ENCODE data around the gene CDSN. TPM values are rescaled to one million over a fixed set of nuclear protein-coding genes. Genes with fewer than 3 reads are reported as not detected.

CDSN gene
- total RNA-seq, 1 experiment from 2014 or later: 1.9 TPM

DNA sequence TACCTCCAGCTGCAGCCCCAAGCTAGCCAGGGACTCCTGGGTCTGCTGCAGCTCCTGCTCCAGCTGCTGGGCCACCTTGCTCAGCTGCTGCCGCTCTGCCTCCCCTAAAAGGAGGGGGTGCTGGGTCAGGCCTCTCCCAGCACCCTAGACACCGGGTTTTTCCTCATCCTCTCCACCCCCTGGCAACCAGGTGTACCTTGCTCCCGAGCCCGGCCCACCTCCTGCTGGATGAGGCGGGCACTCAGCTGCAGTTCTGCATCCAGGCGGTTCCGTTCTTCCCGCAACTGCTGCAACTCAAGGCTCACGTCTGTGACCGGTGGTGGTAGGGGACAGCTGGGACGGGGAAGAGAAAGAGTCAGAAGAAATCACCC is 24.7 kb upstream of the CDSN start:
- no peaks in the 10 kb centered on the region for H3K9me3 ChIP-seq (ENCODE audit: insufficient read depth, low read depth)
- ChIA-PET CTCF (no interaction called here), POLR2A (ENCODE audit: unreplicated experiment) (no interaction called here)
- no peaks in the 10 kb centered on the region for H3K9me2 ChIP-seq (ENCODE audit: insufficient read depth)
- DNase-seq: no peak
- no peak overlapping the region for H3K27ac ChIP-seq
- H3F3A ChIP-seq (ENCODE audit: insufficient read depth, low read depth): no peaks in the 10 kb centered on the region; the same call in 1 of the 2 replicates
- H3K4me1 ChIP-seq (replicated peaks; ENCODE audit: insufficient read depth): no peaks in the 10 kb centered on the region
- no peaks in the 10 kb centered on the region for H3K36me3 ChIP-seq (ENCODE audit: low read depth)
- no peak overlapping the region for H3K4me2 ChIP-seq
- H3K4me3 ChIP-seq: no peak overlapping the region
- no peaks in the 10 kb centered on the region for H4K20me1 ChIP-seq (ENCODE audit: insufficient read depth)
- no TSS peak for BruUV-seq (replicated peaks)
- no peak overlapping the region for H2AFZ ChIP-seq
- H3K27me3 ChIP-seq (ENCODE audit: insufficient read depth, low read depth): no peaks in the 10 kb centered on the region
- H3K79me2 ChIP-seq (ENCODE audit: low read depth): no peaks in the 10 kb centered on the region
- TF ChIP-seq EZH2 (IDR thresholded peaks at IDR 0.05; ENCODE audit: low read depth): no peak
- TF ChIP-seq, protein P1, sequence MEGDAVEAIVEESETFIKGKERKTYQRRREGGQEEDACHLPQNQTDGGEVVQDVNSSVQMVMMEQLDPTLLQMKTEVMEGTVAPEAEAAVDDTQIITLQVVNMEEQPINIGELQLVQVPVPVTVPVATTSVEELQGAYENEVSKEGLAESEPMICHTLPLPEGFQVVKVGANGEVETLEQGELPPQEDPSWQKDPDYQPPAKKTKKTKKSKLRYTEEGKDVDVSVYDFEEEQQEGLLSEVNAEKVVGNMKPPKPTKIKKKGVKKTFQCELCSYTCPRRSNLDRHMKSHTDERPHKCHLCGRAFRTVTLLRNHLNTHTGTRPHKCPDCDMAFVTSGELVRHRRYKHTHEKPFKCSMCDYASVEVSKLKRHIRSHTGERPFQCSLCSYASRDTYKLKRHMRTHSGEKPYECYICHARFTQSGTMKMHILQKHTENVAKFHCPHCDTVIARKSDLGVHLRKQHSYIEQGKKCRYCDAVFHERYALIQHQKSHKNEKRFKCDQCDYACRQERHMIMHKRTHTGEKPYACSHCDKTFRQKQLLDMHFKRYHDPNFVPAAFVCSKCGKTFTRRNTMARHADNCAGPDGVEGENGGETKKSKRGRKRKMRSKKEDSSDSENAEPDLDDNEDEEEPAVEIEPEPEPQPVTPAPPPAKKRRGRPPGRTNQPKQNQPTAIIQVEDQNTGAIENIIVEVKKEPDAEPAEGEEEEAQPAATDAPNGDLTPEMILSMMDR (conservative IDR thresholded peaks at IDR 0.05): no peak
- intact Hi-C loops (cut with micrococcal nuclease; ENCODE audit: unreplicated experiment): no loop called here

DNA sequence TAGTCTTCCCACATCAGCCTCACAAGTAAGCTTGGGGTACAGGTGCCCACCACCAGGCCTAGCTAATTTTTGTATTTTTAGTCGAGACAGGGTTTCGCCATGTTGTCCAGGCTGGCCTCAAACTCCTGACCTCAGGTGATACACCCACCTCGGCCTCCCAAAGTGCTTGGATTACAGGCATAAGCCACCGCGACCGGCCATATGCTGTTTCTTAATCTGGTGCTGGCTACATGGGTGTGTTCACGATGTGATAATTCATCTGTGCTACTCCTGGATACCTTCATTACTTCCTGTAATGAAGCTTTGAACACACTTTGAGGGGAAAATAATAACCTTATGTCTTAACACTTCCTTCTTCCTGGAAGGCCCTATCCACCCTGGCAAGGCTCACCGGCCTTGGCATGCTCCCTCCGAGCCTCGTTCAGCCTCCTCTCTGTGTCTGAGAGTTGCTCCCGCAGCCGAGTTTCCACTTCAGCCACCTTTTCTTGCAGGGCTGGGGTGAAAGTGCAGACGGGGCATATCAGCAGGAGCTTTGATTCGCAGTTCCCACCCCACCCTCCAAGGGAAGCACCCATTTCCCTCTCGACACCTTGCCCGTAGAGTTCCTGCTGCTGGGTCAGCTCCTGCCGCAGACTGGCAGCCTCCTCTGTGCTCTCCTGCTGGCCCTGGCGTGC is 24.2 kb upstream of the CDSN start:
- TF ChIP-seq, protein P1 (conservative IDR thresholded peaks at IDR 0.05): no peak
- no peak for TF ChIP-seq EZH2 (IDR thresholded peaks at IDR 0.05; ENCODE audit: low read depth)
- ChIA-PET POLR2A (ENCODE audit: unreplicated experiment) (no interaction called here), CTCF (no interaction called here)
- Histone ChIP-seq H4K20me1 (ENCODE audit: insufficient read depth) (no peaks in the 10 kb centered on the region), H3K27ac (no peak overlapping the region), H3K9me2 (ENCODE audit: insufficient read depth) (no peaks in the 10 kb centered on the region), H3K4me3 (no peak overlapping the region), H3K27me3 (ENCODE audit: insufficient read depth, low read depth) (no peaks in the 10 kb centered on the region), H3K36me3 (ENCODE audit: low read depth) (no peaks in the 10 kb centered on the region), H3K4me2 (no peak overlapping the region), H3K4me1 (replicated peaks; ENCODE audit: insufficient read depth) (no peaks in the 10 kb centered on the region), H3K9me3 (ENCODE audit: insufficient read depth, low read depth) (no peaks in the 10 kb centered on the region), H3K79me2 (ENCODE audit: low read depth) (no peaks in the 10 kb centered on the region), H3F3A (ENCODE audit: insufficient read depth, low read depth) (no peaks in the 10 kb centered on the region; the same call in 1 of the 2 replicates), H2AFZ (no peak overlapping the region)
- intact Hi-C loops (cut with micrococcal nuclease; ENCODE audit: unreplicated experiment): no loop called here
- no peak for DNase-seq
- no TSS peak for BruUV-seq (replicated peaks)

DNA sequence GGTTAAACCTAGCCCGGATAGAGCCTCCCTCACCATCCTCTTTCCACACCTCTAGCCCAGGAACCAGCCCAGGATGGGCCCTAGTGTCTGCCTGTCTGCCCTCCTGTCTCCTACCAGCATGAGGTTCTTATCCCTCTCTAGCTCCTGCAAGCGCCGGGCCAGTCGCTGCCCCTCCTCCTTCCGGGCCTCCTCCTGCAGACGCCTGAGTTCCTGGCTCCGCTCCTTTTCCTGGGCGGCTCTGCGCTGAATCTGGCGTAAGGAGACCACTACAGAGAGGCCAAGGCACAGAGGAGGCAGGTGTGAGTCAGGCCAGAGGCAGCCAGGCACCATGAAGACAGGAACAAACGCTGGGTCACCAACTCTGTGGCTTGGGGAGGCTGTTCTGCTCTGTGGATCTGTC is 22.9 kb upstream of the CDSN start:
- CTCF ChIA-PET: interaction anchor here (0.6 kb wide), 1 partner anchor 15 kb away, joined by 3 read pairs; the partner anchor contains the start of gene TCF19
- POLR2A ChIA-PET (ENCODE audit: unreplicated experiment): no interaction called here
- no peaks in the 10 kb centered on the region for H3K36me3 ChIP-seq (ENCODE audit: low read depth)

More for the DNA sequence above, 22.9 kb upstream of the CDSN start:
- H4K20me1 ChIP-seq (ENCODE audit: insufficient read depth): no peaks in the 10 kb centered on the region
- no peaks in the 10 kb centered on the region for H3K79me2 ChIP-seq (ENCODE audit: low read depth)
- no peaks in the 10 kb centered on the region for H3K27me3 ChIP-seq (ENCODE audit: insufficient read depth, low read depth)
- no peaks in the 10 kb centered on the region; the same call in 1 of the 2 replicates for H3F3A ChIP-seq (ENCODE audit: insufficient read depth, low read depth)
- H3K9me2 ChIP-seq (ENCODE audit: insufficient read depth): no peaks in the 10 kb centered on the region
- no TSS peak for BruUV-seq (replicated peaks)
- H3K9me3 ChIP-seq (ENCODE audit: insufficient read depth, low read depth): no peaks in the 10 kb centered on the region
- H3K4me2 ChIP-seq: no peak overlapping the region
- H3K27ac ChIP-seq: no peak overlapping the region
- intact Hi-C loops (cut with micrococcal nuclease; ENCODE audit: unreplicated experiment): no loop called here
- H3K4me3 ChIP-seq: no peak overlapping the region
- no peak for TF ChIP-seq EZH2 (IDR thresholded peaks at IDR 0.05; ENCODE audit: low read depth)
- TF ChIP-seq, protein P1 (conservative IDR thresholded peaks at IDR 0.05): no peak
- DNase-seq: no peak
- no peak overlapping the region for H2AFZ ChIP-seq
- H3K4me1 ChIP-seq (replicated peaks; ENCODE audit: insufficient read depth): no peaks in the 10 kb centered on the region

Data from PC-9 (cell line).